Panc1 (cell line): ENCODE results near the gene NSMCE3.

Experiments used
- POLR2AphosphoS5 ChIP-seq: IDR thresholded peaks from 2 replicates; pipeline ENCODE4 v1.6.1; 2012; ENCODE audit warnings: mild to moderate bottlenecking, low read depth, low read length, moderate library complexity
- REST ChIP-seq, 2 experiments: IDR thresholded peaks; 2 replicates each; pipeline ENCODE4 v1.6.1; 2011 to 2012; ENCODE audit warnings: low read depth in 2 of 2, control low read depth in 1 of 2, low read length in 1 of 2, mild to moderate bottlenecking in 1 of 2, moderate library complexity in 1 of 2; ENCODE audit not compliant: insufficient read depth in 1 of 2
- SIN3A ChIP-seq: IDR thresholded peaks from 2 replicates; pipeline ENCODE4 v1.6.1; 2012; ENCODE audit warnings: low read depth, mild to moderate bottlenecking, low read length, moderate library complexity, borderline replicate concordance; ENCODE audit not compliant: insufficient read depth
- TCF7L2 ChIP-seq: IDR thresholded peaks from 2 replicates; pipeline ENCODE4 v1.6.1; 2011; ENCODE audit warnings: mild to moderate bottlenecking, low read depth, low read length, inconsistent platforms
- TF ChIP-seq, protein P1 (sequence below): fragments of 450-650 bp; IDR thresholded peaks from 2 replicates; pipeline ENCODE4 v1.5.1; 2017; ENCODE audit warnings: mild to moderate bottlenecking

GRCh38 chr15:29312387-29312786, 42.8 kb upstream of the NSMCE3 start:
- TF ChIP-seq, protein P1, sequence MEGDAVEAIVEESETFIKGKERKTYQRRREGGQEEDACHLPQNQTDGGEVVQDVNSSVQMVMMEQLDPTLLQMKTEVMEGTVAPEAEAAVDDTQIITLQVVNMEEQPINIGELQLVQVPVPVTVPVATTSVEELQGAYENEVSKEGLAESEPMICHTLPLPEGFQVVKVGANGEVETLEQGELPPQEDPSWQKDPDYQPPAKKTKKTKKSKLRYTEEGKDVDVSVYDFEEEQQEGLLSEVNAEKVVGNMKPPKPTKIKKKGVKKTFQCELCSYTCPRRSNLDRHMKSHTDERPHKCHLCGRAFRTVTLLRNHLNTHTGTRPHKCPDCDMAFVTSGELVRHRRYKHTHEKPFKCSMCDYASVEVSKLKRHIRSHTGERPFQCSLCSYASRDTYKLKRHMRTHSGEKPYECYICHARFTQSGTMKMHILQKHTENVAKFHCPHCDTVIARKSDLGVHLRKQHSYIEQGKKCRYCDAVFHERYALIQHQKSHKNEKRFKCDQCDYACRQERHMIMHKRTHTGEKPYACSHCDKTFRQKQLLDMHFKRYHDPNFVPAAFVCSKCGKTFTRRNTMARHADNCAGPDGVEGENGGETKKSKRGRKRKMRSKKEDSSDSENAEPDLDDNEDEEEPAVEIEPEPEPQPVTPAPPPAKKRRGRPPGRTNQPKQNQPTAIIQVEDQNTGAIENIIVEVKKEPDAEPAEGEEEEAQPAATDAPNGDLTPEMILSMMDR = no peak
- TF ChIP-seq REST (IDR thresholded peaks at IDR 0.05; ENCODE audit: insufficient read depth in 1 of 2, low read depth in 2 of 2, low read length in 1 of 2) (no peak), POLR2AphosphoS5 (no peak), SIN3A (no peak), TCF7L2 (no peak)
